NB4 (cell line): ENCODE measurements around the gene EPB41L2.

Experiments
- POLR2A ChIP-seq: IDR thresholded peaks from 2 replicates; pipeline ENCODE4 v1.6.1; 2011; ENCODE audit warnings: mild to moderate bottlenecking; ENCODE audit not compliant: insufficient read length; ENCODE audit errors: extremely low read depth
- TF ChIP-seq, protein P1 (sequence below): IDR thresholded peaks from one replicate; pipeline ENCODE4 v1.5.1; 2012; ENCODE audit warnings: low read depth, low read length

- no peak for TF ChIP-seq POLR2A
- TF ChIP-seq, protein P1, sequence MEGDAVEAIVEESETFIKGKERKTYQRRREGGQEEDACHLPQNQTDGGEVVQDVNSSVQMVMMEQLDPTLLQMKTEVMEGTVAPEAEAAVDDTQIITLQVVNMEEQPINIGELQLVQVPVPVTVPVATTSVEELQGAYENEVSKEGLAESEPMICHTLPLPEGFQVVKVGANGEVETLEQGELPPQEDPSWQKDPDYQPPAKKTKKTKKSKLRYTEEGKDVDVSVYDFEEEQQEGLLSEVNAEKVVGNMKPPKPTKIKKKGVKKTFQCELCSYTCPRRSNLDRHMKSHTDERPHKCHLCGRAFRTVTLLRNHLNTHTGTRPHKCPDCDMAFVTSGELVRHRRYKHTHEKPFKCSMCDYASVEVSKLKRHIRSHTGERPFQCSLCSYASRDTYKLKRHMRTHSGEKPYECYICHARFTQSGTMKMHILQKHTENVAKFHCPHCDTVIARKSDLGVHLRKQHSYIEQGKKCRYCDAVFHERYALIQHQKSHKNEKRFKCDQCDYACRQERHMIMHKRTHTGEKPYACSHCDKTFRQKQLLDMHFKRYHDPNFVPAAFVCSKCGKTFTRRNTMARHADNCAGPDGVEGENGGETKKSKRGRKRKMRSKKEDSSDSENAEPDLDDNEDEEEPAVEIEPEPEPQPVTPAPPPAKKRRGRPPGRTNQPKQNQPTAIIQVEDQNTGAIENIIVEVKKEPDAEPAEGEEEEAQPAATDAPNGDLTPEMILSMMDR, result no peak
Measured at GRCh38 chr6:131000544-131000943, 62.5 kb downstream of the EPB41L2 start.
